ENCODE measurements around the gene GPRC5B.

Gene GPRC5B

GRCh38 chr16:19842426-19843157 lies 42.1 kb downstream of the GPRC5B start:
- FAIRE-seq, result no peak

- no peak for FAIRE-seq
These were observed 43.5 kb downstream of the GPRC5B start for GRCh38 chr16:19841184-19841583.

- no peak for FAIRE-seq
These were observed 44.0 kb downstream of the GPRC5B start for GRCh38 chr16:19840524-19841110.

GRCh38 chr16:19837984-19838707 lies 46.5 kb downstream of the GPRC5B start:
- FAIRE-seq, result no peak

GRCh38 chr16:19837331-19837980 lies 47.2 kb downstream of the GPRC5B start:
- FAIRE-seq, result no peak

- no peak for FAIRE-seq
These were observed 48.7 kb downstream of the GPRC5B start for GRCh38 chr16:19835968-19836421.

- FAIRE-seq, result no peak
These were observed 49.5 kb downstream of the GPRC5B start for GRCh38 chr16:19835196-19835595.

- no peak for FAIRE-seq
These were observed 51.1 kb downstream of the GPRC5B start for GRCh38 chr16:19833581-19833980.

GRCh38 chr16:19833176-19833575 lies 51.5 kb downstream of the GPRC5B start:
- no peak for FAIRE-seq

GRCh38 chr16:19831678-19832077 lies 53.0 kb downstream of the GPRC5B start:
- no peak for FAIRE-seq

GRCh38 chr16:19830902-19831560 lies 53.6 kb downstream of the GPRC5B start:
- FAIRE-seq, result no peak

- FAIRE-seq, result no peak
These were observed 54.6 kb downstream of the GPRC5B start for GRCh38 chr16:19829844-19830692.

- FAIRE-seq, result no peak
These were observed 60.4 kb downstream of the GPRC5B start for GRCh38 chr16:19824216-19824615.

GRCh38 chr16:19823322-19823721 lies 61.3 kb downstream of the GPRC5B start:
- FAIRE-seq, result no peak

- no peak for FAIRE-seq
These were observed 62.1 kb downstream of the GPRC5B start for GRCh38 chr16:19822533-19822932.

- no peak for FAIRE-seq
These were observed 66.8 kb downstream of the GPRC5B start for GRCh38 chr16:19817875-19818274.

- no peak for FAIRE-seq
These were observed 67.5 kb downstream of the GPRC5B start for GRCh38 chr16:19817122-19817521.

- no peak for FAIRE-seq
These were observed 69.2 kb downstream of the GPRC5B start for GRCh38 chr16:19815418-19815817.

GRCh38 chr16:19812986-19813385 lies 71.7 kb downstream of the GPRC5B start:
- FAIRE-seq, result no peak

GRCh38 chr16:19810817-19811731 lies 73.6 kb downstream of the GPRC5B start:
- no peak for FAIRE-seq

GRCh38 chr16:19809693-19810092 lies 75.0 kb downstream of the GPRC5B start:
- FAIRE-seq, result no peak

All from G401.6 (cell line).